GM12878 (cell line): ENCODE measurements around the gene P2RX1. TPM values are rescaled to one million over a fixed set of nuclear protein-coding genes. Genes with fewer than 3 reads are reported as not detected.

Source experiments
- ATF2 ChIP-seq: IDR thresholded peaks from 2 replicates; pipeline ENCODE4 v1.6.1; 2012; ENCODE audit warnings: low read length, inconsistent platforms
- ATF7 ChIP-seq: fragments of 450-650 bp; IDR thresholded peaks from 2 replicates; pipeline ENCODE4 v1.6.1; 2016; ENCODE audit warnings: low read depth, mild to moderate bottlenecking
- BCL3 ChIP-seq: IDR thresholded peaks from 2 replicates; pipeline ENCODE4 v1.6.1; 2011; ENCODE audit warnings: borderline replicate concordance, low read depth, mild to moderate bottlenecking, moderate library complexity, low read length; ENCODE audit not compliant: insufficient read depth, poor library complexity, severe bottlenecking
- CBX3 ChIP-seq: fragments of 200-600 bp; sonication (generic); IDR thresholded peaks from 2 replicates; pipeline ENCODE4 v1.6.1; 2016; ENCODE audit warnings: low read depth, borderline replicate concordance
- CBX5 ChIP-seq: sonication (generic); IDR thresholded peaks from 2 replicates; pipeline ENCODE4 v1.6.1; 2016; ENCODE audit warnings: low read depth, moderate library complexity, mild to moderate bottlenecking, inconsistent platforms
- CHD1 ChIP-seq: IDR thresholded peaks from 2 replicates; pipeline ENCODE4 v1.6.1; 2012; ENCODE audit warnings: low read depth, low read length, improper control_type of control experiment
- FOS ChIP-seq: IDR thresholded peaks from 3 replicates; pipeline ENCODE4 v1.6.1; 2011; ENCODE audit warnings: borderline replicate concordance; ENCODE audit not compliant: insufficient read length; ENCODE audit errors: extremely low read depth
- HDAC6 ChIP-seq: fragments of 200-600 bp; sonication (generic); IDR thresholded peaks from one replicate; pipeline ENCODE4 v1.8.0; 2017; ENCODE audit warnings: antibody characterized with exemption; ENCODE audit not compliant: unreplicated experiment
- MXI1 ChIP-seq: fragments of 150-350 bp; IDR thresholded peaks from 2 replicates; pipeline ENCODE4 v1.6.1; 2011; ENCODE audit warnings: low read depth, mild to moderate bottlenecking, inconsistent platforms, low read length, improper control_type of control experiment
- NFIC ChIP-seq: IDR thresholded peaks from 2 replicates; pipeline ENCODE4 v1.6.1; 2012; ENCODE audit warnings: low read depth, mild to moderate bottlenecking, inconsistent platforms, low read length, moderate library complexity
- PAX5 ChIP-seq: IDR thresholded peaks from 2 replicates; pipeline ENCODE4 v1.6.1; 2011; ENCODE audit warnings: low read depth, low read length, borderline replicate concordance
- POU2F2 ChIP-seq: IDR thresholded peaks from 3 replicates; pipeline ENCODE4 v1.6.1; 2011; ENCODE audit warnings: low read depth, mild to moderate bottlenecking, low read length, borderline replicate concordance
- RAD21 ChIP-seq: IDR thresholded peaks from 2 replicates; pipeline ENCODE4 v1.6.1; 2011; ENCODE audit warnings: mild to moderate bottlenecking, low read depth, low read length, moderate library complexity; ENCODE audit not compliant: insufficient read depth
- RBBP5 ChIP-seq: fragments of 200-600 bp; sonication (generic); conservative IDR thresholded peaks from 2 replicates; pipeline ENCODE4 v1.6.1; 2016
- STAT1 ChIP-seq: fragments of 450-650 bp; conservative IDR thresholded peaks from 2 replicates; pipeline ENCODE4 v1.6.1; 2014; ENCODE audit warnings: antibody characterized with exemption, mild to moderate bottlenecking
- TCF12 ChIP-seq: IDR thresholded peaks from 2 replicates; pipeline ENCODE4 v1.6.1; 2011; ENCODE audit warnings: low read depth, mild to moderate bottlenecking, low read length
- WRNIP1 ChIP-seq: IDR thresholded peaks from 2 replicates; pipeline ENCODE4 v1.6.1; 2011; ENCODE audit warnings: low read depth, low read length, improper control_type of control experiment, borderline replicate concordance
- ZBTB4 ChIP-seq: fragments of 450-650 bp; formaldehyde crosslinking; IDR thresholded peaks from 2 replicates; pipeline ENCODE4 v1.4.0; 2022; ENCODE audit warnings: mild to moderate bottlenecking, moderate library complexity
- polyA plus RNA-seq, 11 experiments: library from polyadenylated mRNA; depleted of rRNA in 4 of 11; unstranded in 6 of 11; stranded (reverse) in 5 of 11; fragments of >200 nt; fragmentation: Nextera tagmentation in 4 of 11; fragmentation: Illumina TruSeq in 1 of 11; extraction: Ambion mirVana in 4 of 11; extraction: Trizol in 1 of 11; gene quantifications; 1 replicate in 1 of 11; 2 replicates in 10 of 11; pipeline versions ENCODE4 v1.2.1 to v1.2.3, GENCODE V29; 2011 to 2016; ENCODE audit warnings: inconsistent platforms in 2 of 11, missing spikeins in 2 of 11, low read depth in 1 of 11
- total RNA-seq, 4 experiments: library from RNA; depleted of rRNA in 3 of 4; stranded (reverse); fragments of >200 nt in 3 of 4; fragmentation: Illumina TruSeq in 1 of 4; extraction: Trizol in 1 of 4; gene quantifications; 2 replicates each; pipeline versions ENCODE4 v1.2.1 to v1.2.3, GENCODE V29; 2013 to 2021
- TF ChIP-seq, protein P1 (sequence below): IDR thresholded peaks from 2 replicates; pipeline ENCODE4 v1.6.1; 2011; ENCODE audit warnings: mild to moderate bottlenecking, low read depth, low read length, moderate library complexity; ENCODE audit not compliant: insufficient replicate concordance
- TF ChIP-seq, protein P2 (sequence below): IDR thresholded peaks from 2 replicates; pipeline ENCODE4 v1.6.1; 2012; ENCODE audit warnings: low read depth, low read length, improper control_type of control experiment

Gene P2RX1
- total and polyA plus RNA-seq, 10 of the 15 experiments (the other 5 are each of a cell fraction or from before 2014, with no cell fraction given), result 0.12 to 6.2 (median 3.4) TPM

DNA sequence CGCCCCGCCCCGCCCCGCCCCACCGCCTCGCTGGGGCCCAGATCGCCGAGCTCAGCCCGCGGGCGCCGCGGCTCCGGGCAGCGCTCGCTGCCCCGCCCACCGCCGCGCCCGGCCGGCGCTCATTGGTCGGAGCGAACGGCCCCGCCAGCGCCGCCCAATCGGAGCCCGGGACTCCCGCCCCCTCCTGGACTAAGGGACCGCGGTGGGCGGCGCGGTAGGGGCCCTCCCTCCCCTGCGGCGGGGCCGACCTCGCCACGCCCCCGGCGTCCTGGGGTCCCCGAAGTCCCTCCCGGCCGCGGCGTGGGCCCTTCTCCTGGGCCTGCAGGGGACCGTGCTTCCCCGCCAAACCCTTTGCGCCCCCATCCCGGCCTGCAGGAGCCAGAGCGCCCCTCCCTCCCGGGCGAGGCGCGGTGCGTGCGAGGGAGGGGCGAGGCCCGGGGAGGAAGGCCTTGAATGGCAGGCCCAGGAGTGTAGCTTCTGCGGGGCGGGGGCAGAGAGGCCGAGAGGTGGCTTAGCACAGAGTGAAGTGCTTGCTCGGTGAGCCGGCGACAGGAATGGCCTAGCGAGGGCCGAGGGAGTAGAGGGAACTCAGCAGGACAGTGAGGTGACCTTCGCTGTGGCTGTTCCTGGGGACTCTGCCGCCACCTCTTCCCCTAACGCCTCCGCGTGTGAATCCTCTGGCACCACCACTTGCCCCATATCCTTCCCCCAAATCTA, 23.1 kb downstream of the P2RX1 start, which contains the start of gene CAMKK1 (continued):
- TF ChIP-seq RBBP5 (no peak), CHD1 (no peak), NFIC (no peak), CBX5 (no peak), STAT1 (0 out of 2 replicates have a peak, but pooled peaks have one; percentile 46), HDAC6 (no peak), ATF2 (no peak), BCL3 (no peak), MXI1 (no peak), ZBTB4 (CRISPR knock-in tag) (no peak), ATF7 (no peak), POU2F2 (no peak), PAX5 (no peak), FOS (no peak), RAD21 (no peak), WRNIP1 (no peak), TCF12 (no peak), CBX3 (no peak)
- TF ChIP-seq, protein P1, sequence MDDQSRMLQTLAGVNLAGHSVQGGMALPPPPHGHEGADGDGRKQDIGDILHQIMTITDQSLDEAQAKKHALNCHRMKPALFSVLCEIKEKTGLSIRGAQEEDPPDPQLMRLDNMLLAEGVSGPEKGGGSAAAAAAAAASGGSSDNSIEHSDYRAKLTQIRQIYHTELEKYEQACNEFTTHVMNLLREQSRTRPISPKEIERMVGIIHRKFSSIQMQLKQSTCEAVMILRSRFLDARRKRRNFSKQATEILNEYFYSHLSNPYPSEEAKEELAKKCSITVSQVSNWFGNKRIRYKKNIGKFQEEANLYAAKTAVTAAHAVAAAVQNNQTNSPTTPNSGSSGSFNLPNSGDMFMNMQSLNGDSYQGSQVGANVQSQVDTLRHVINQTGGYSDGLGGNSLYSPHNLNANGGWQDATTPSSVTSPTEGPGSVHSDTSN, result peak; percentile 83
- TF ChIP-seq, protein P2, sequence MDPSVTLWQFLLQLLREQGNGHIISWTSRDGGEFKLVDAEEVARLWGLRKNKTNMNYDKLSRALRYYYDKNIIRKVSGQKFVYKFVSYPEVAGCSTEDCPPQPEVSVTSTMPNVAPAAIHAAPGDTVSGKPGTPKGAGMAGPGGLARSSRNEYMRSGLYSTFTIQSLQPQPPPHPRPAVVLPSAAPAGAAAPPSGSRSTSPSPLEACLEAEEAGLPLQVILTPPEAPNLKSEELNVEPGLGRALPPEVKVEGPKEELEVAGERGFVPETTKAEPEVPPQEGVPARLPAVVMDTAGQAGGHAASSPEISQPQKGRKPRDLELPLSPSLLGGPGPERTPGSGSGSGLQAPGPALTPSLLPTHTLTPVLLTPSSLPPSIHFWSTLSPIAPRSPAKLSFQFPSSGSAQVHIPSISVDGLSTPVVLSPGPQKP, result no peak
